Heart right ventricle (tissue), 16 donors: ENCODE measurements around the gene ESPNL. TPM values are rescaled to one million over a fixed set of nuclear protein-coding genes. Genes with fewer than 3 reads are reported as not detected.

Experiments
- ATAC-seq, 8 donors: fragments of 200-7000 bp; cut with Tn5 transposase; one replicate each; pipeline ENCODE4 v1.9.1; 2020; ENCODE audit warnings: mild to moderate bottlenecking in 8 of 8, moderate library complexity in 8 of 8, moderate number of reproducible peaks in 1 of 8
- DNase-seq, 2 donors: peaks; one replicate each; pipeline ENCODE4 v3.0.0-alpha.2; 2020
- H3K27ac ChIP-seq, 10 donors: fragments of 200-600 bp; sonication (generic) in 2 of 10; one replicate each; pipeline versions ENCODE4 v1.5.0 to v1.8.0; 2020 to 2022; ENCODE audit warnings: mild to moderate bottlenecking in 3 of 10
- H3K27me3 ChIP-seq, 7 donors: fragments of 200-600 bp; one replicate each; pipeline ENCODE4 v1.8.0; 2021 to 2022; ENCODE audit warnings: mild to moderate bottlenecking in 2 of 7
- H3K36me3 ChIP-seq, 9 donors: fragments of 200-600 bp; sonication (generic) in 1 of 9; one replicate each; pipeline versions ENCODE4 v1.5.0 to v1.8.0; 2020 to 2022; ENCODE audit warnings: mild to moderate bottlenecking in 2 of 9
- H3K4me1 ChIP-seq, 9 donors: fragments of 200-600 bp; sonication (generic) in 1 of 9; one replicate each; pipeline versions ENCODE4 v1.5.0 to v1.8.0; 2020 to 2022; ENCODE audit warnings: mild to moderate bottlenecking in 4 of 9
- H3K4me3 ChIP-seq, 10 donors: fragments of 200-600 bp; sonication (generic) in 2 of 10; one replicate each; pipeline versions ENCODE4 v1.5.0 to v1.8.0; 2020 to 2022; ENCODE audit warnings: mild to moderate bottlenecking in 7 of 10, moderate library complexity in 2 of 10
- H3K9me3 ChIP-seq, 11 donors: fragments of 200-600 bp in 10 of 11; sonication (generic) in 2 of 11; one replicate each; pipeline versions ENCODE4 v1.5.0 to v1.8.0; 2013 to 2022; ENCODE audit warnings: mild to moderate bottlenecking in 2 of 11, control low read depth in 1 of 11, moderate library complexity in 1 of 11
- WGBS, 2 donors: extraction: QIAGEN DNeasy Blood & Tissue Kit; methylation state at CpG; one replicate each; pipeline ENCODE4 v1.1.7; 2013; ENCODE audit warnings: inconsistent platforms in 1 of 2; 5-methylcytosine and 5-hydroxymethylcytosine counted together
- intact Hi-C, 10 donors: fragments of 100-400 bp; cut with DNase I; formaldehyde crosslinking; loops; one replicate each; pipeline versions ENCODE4 v1.11.1 to v1.14.2; 2022
- polyA plus RNA-seq, 2 donors: library from polyadenylated mRNA; stranded (reverse); fragments of 200-250 nt; gene quantifications; one replicate each; pipeline ENCODE4 v1.2.3, GENCODE V29; 2013
- total RNA-seq, 10 donors: library from RNA; stranded (reverse); fragmentation: NEBNext Ultra II Directional in 3 of 10; extraction: Animal tissue kit (Norgen Biotek cat#: 25700) in 3 of 10; gene quantifications; one replicate each; pipeline versions ENCODE4 v1.2.1 to v1.2.4, GENCODE V29; 2021 to 2023
- TF ChIP-seq, protein P1 (sequence below), 9 donors: fragments of 200-600 bp; sonication (generic) in 2 of 9; IDR thresholded peaks; one replicate each; pipeline versions ENCODE4 v1.5.0 to v1.8.0; 2021 to 2022; ENCODE audit warnings: antibody characterized with exemption in 9 of 9, mild to moderate bottlenecking in 5 of 9, moderate library complexity in 1 of 9
- donor health status: Arrhythmogenic right ventricular cardiomyopathy.
- donor health status: ischemic (EF 13 %, LVEDD 7.1; RV severe dilation, severe dysfunction).
- donor health status: healthy with polysubstance abuse.
- donor health status: DM: no; HTN: yes; CAD: no.
- donor health status: DM: no; HTN: no; CAD: no.
- donor health status: ischemic (EF 25% LVEDD 6.9; RV normal size, moderate dysfunction).
- donor health status: ischemic (EF 25% LVEDD 5.7; RV mildly dilated, moderate dysfunction).
- donor health status: healthy.
- donor health status: DM: yes; HTN: yes; CAD: no.
- donor health status: Ischemic cardiomyopathy.
- donor health status: ischemic (EF 35%, LVEDD 5.7; RV mildly dilated, moderate dysfunction).
- donor health status: nonischemic (EF 11% LVEDD 7.7; RV severe dilation, severe dysfunction).
- donor health status: DM: yes; HTN: yes; CAD: no.
- donor health status: PGD.
- donor health status: ischemic (EF 29% LVEDD 5.4; RV normal size, mild dysfunction).
- donor health status: nonischemic (EF 23%, LVEDD 6.1; RV moderate dilation, normal function).

The ESPNL gene
- total and polyA plus RNA-seq, 12 donors: 0.01 to 1.7 (median 0.33) TPM; not detected in 2

DNA sequence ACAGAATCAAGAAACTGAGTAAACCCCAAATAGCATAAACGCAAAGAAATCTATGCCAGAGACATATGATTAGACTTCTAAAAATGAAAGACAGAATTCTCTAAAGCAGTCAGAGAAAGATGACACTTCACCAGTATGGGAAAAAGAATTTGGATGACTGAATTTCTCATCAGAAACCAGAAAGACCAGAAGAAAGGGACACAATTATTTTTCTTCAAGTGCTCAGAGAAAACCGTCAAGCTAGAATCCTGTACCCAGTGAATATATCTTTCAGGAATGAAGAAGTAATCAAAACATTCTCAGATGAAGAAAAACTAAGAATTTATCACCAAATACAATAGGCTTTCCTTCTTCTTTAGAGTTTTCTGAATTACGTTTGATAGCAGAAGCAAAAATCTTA, 14.2 kb upstream of the ESPNL start:
- no peak for ATAC-seq
- H3K27ac ChIP-seq: no peak overlapping the region
- H3K4me3 ChIP-seq: no peak overlapping the region
- TF ChIP-seq, protein P1, sequence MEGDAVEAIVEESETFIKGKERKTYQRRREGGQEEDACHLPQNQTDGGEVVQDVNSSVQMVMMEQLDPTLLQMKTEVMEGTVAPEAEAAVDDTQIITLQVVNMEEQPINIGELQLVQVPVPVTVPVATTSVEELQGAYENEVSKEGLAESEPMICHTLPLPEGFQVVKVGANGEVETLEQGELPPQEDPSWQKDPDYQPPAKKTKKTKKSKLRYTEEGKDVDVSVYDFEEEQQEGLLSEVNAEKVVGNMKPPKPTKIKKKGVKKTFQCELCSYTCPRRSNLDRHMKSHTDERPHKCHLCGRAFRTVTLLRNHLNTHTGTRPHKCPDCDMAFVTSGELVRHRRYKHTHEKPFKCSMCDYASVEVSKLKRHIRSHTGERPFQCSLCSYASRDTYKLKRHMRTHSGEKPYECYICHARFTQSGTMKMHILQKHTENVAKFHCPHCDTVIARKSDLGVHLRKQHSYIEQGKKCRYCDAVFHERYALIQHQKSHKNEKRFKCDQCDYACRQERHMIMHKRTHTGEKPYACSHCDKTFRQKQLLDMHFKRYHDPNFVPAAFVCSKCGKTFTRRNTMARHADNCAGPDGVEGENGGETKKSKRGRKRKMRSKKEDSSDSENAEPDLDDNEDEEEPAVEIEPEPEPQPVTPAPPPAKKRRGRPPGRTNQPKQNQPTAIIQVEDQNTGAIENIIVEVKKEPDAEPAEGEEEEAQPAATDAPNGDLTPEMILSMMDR (IDR thresholded peaks at IDR 0.05): no peak
- peaks cover 0 to 8% (median 0%) of the 10 kb centered on the region in 9 donors for H3K4me1 ChIP-seq
- 98 to 99% methylated on average over 3 of the region's 3 CpGs for WGBS, 2 donors
- intact Hi-C loops: no loop called here
- no peaks in the 10 kb centered on the region for H3K27me3 ChIP-seq
- no peaks in the 10 kb centered on the region for H3K9me3 ChIP-seq
- H3K36me3 ChIP-seq: peaks cover 0 to 57% (median 25%) of the 10 kb centered on the region in 9 donors
- no peak for DNase-seq

DNA sequence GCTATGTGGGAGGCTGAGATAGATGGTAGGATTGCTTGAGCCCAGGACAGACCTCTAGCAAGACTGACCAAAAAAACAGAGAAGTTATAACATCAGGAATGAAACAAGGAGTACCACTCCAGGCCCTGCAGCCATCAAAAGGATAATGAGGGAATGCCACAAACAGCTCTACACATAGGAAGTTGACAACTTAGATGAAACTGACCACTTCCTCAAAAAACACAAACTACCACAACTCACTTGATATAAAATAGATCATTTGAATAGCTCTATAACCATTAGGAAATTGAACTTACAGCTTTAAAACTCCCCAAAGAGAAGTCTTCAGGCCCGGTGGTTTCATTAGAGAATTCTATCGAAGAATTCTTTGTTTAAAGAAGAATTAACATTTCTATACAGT, 12.9 kb upstream of the ESPNL start:
- intact Hi-C loops: no loop called here
- Histone ChIP-seq H3K4me1 (peaks cover 0 to 8% (median 0%) of the 10 kb centered on the region in 9 donors), H3K36me3 (peaks cover 0 to 45% (median 16%) of the 10 kb centered on the region in 9 donors), H3K4me3 (no peak overlapping the region), H3K27me3 (no peaks in the 10 kb centered on the region), H3K9me3 (no peaks in the 10 kb centered on the region), H3K27ac (no peak overlapping the region)
- ATAC-seq (peak in 1 of 8 donors; percentile 14), DNase-seq (no peak)
- WGBS, 2 donors: 89 to 96% methylated on average over 2 of the region's 2 CpGs
- TF ChIP-seq, protein P1 (IDR thresholded peaks at IDR 0.05): no peak

DNA sequence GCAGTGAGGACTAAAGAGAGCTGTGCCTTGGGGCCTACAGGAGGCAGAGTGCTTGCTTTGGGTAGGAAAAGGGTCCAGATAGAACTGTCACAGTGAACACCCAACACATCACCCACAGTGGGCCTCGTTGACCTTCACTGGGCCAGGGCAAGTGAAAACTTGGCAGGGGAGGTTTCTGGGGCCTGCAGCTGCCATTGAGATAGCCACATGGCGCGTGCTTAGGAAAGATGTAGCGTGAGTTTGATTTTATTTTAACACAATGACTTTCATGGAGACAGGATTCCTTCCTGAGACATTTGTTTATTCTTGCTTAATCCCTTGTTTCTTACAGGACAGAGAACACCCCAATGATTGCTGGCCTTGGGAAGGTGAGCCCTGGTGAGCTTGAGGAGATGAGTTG, 9.3 kb upstream of the ESPNL start:
- TF ChIP-seq, protein P1 (IDR thresholded peaks at IDR 0.05): no peak

DNA sequence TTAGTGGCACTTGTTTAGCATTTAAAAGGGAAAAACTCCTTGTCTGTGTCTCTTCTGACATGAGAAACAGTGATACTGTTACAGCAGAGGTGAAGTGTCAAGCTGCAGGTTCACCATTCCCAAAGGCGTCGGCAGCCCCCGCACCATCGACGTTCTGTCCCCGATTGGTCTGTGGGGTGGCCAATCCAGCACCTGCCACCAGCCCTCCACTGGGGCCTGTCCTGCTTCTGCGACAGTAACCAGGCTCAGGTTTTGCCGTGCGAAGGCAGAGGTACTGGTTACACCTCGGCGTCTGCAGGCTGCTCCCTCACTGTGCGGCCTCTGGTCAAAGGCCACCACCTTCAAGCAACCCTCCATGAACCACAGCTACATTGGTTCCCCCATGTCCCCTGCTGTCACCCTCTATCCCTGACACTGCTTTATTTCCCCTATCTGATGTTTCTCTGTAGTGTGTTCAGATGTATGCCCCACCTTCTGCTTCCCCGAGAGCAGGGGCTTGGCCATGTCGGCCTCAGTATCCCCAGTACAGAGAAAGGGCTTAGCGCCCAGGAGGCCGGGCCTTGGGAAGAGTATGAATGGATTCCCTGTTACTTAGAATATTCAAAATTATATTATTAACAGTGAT, 8.6 kb upstream of the ESPNL start:
- TF ChIP-seq, protein P1 (IDR thresholded peaks at IDR 0.05): no peak
- WGBS, 2 donors: 93% methylated on average over 16 of the region's 16 CpGs
- ATAC-seq: no peak
- Histone ChIP-seq H3K36me3 (peaks cover 0 to 5% (median 0%) of the 10 kb centered on the region in 9 donors), H3K4me1 (peaks cover 0 to 8% (median 0%) of the 10 kb centered on the region in 9 donors), H3K9me3 (no peaks in the 10 kb centered on the region), H3K27me3 (no peaks in the 10 kb centered on the region), H3K4me3 (no peak overlapping the region), H3K27ac (no peak overlapping the region)
- DNase-seq: no peak
- intact Hi-C loops: no loop called here

More for the DNA sequence above, 9.3 kb upstream of the ESPNL start:
- ATAC-seq (no peak), DNase-seq (no peak)
- Histone ChIP-seq H3K36me3 (peaks cover 0 to 11% (median 0%) of the 10 kb centered on the region in 9 donors), H3K27ac (no peak overlapping the region), H3K4me1 (peaks cover 0 to 8% (median 0%) of the 10 kb centered on the region in 9 donors), H3K4me3 (no peak overlapping the region), H3K9me3 (no peaks in the 10 kb centered on the region), H3K27me3 (no peaks in the 10 kb centered on the region)
- WGBS, 2 donors: 87 to 95% methylated on average over 4 of the region's 4 CpGs
- intact Hi-C loops: no loop called here
